Measurements from ENCODE around the gene LRRN3. TPM values are rescaled to one million over a fixed set of nuclear protein-coding genes. Genes with fewer than 3 reads are reported as not detected.
"Not testable (repeated sequence)": the region's sequence is repeated elsewhere in the genome, so short reads cannot be mapped to it uniquely, and the experiment has no call there.

LRRN3 gene
- total RNA-seq, 1 donor from 2014 or later, result 0.98 TPM

DNA sequence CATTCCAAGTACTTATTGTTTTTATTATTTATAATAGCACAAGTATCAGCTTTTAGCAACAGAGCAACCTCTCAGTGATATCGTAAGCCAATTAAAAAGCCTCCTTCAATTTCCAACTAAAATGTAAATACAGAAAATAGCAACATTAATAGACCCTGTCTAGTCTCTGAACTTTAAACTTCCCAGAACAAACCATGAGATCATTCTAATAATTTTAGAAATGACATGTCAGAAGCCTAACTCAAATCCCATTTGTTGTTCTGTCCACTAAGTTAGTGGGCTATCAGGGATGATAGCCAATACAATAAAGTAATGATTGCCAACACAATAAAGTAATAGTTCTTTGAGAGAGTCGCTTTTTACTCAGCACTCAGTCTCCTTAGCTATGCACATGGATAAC lies 22.3 kb upstream of the LRRN3 start:
- Histone ChIP-seq H3K4me3 (no peak overlapping the region), H3K27ac (no peak overlapping the region), H3K36me3 (no peaks in the 10 kb centered on the region), H3K4me1 (no peaks in the 10 kb centered on the region), H3K27me3 (no peaks in the 10 kb centered on the region), H3K9me3 (no peaks in the 10 kb centered on the region)
- intact Hi-C loops (cut with DNase I), result no loop called here
- no peak for DNase-seq (ENCODE audit: extremely low spot score in 2 of 2)
- TF ChIP-seq POLR2A (IDR thresholded peaks at IDR 0.05), result no peak

DNA sequence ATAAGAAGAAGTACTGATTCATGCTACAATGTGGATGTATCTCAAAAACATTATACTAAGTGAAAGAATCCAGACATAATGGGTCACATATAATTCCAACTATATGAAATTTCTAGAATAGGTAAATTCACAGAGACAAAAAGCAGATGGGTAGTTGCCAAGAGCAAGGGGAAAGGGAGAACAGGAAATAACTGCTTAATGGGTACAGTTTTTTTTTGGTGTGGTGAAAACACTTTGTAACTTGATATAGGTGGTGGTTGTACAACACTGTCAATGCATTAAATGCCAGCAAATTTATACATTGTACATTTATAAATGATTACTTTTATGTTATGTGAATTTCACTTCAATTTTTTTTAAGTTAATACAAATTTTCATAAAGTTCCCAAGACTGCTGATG lies 19.4 kb upstream of the LRRN3 start:
- TF ChIP-seq, protein P1, sequence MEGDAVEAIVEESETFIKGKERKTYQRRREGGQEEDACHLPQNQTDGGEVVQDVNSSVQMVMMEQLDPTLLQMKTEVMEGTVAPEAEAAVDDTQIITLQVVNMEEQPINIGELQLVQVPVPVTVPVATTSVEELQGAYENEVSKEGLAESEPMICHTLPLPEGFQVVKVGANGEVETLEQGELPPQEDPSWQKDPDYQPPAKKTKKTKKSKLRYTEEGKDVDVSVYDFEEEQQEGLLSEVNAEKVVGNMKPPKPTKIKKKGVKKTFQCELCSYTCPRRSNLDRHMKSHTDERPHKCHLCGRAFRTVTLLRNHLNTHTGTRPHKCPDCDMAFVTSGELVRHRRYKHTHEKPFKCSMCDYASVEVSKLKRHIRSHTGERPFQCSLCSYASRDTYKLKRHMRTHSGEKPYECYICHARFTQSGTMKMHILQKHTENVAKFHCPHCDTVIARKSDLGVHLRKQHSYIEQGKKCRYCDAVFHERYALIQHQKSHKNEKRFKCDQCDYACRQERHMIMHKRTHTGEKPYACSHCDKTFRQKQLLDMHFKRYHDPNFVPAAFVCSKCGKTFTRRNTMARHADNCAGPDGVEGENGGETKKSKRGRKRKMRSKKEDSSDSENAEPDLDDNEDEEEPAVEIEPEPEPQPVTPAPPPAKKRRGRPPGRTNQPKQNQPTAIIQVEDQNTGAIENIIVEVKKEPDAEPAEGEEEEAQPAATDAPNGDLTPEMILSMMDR (IDR thresholded peaks at IDR 0.05), result no peak
- TF ChIP-seq POLR2AphosphoS5 (IDR thresholded peaks at IDR 0.05; ENCODE audit: insufficient read depth in 1 of 2, low read depth in 1 of 2), result no peak
- no peaks in the 10 kb centered on the region for H3K4me1 ChIP-seq
- H3K27ac ChIP-seq, result no peak overlapping the region
- H3K27me3 ChIP-seq, result no peaks in the 10 kb centered on the region
- no peak overlapping the region for H3K4me3 ChIP-seq
- intact Hi-C loops (cut with DNase I), result no loop called here
- H3K9me3 ChIP-seq, result no peaks in the 10 kb centered on the region
- no peak for DNase-seq (ENCODE audit: extremely low spot score in 2 of 2)
- H3K36me3 ChIP-seq, result no peaks in the 10 kb centered on the region

DNA sequence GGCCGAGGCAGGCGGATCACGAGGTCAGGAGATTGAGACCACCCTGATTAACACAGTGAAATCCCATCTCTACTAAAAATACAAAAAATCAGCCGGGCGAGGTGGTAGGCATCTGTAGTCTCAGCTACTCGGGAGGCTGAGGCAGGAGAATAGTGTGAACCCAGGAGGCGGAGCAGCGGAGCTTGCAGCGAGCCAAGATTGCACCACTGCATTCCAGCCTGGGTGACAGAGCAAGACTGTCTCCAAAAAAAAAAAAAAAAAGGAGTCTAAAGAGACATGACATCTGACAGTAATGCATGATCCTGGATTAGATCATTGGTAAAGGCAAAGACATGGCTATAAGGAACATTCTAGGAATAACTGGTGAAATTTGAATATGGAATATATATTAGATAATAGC lies 18.3 kb upstream of the LRRN3 start:
- H3K4me3 ChIP-seq; H3K4me1 ChIP-seq; H3K9me3 ChIP-seq; H3K27me3 ChIP-seq; DNase-seq (ENCODE audit: extremely low spot score in 2 of 2); H3K27ac ChIP-seq; H3K36me3 ChIP-seq; intact Hi-C loops (cut with DNase I): not testable (repeated sequence)

DNA sequence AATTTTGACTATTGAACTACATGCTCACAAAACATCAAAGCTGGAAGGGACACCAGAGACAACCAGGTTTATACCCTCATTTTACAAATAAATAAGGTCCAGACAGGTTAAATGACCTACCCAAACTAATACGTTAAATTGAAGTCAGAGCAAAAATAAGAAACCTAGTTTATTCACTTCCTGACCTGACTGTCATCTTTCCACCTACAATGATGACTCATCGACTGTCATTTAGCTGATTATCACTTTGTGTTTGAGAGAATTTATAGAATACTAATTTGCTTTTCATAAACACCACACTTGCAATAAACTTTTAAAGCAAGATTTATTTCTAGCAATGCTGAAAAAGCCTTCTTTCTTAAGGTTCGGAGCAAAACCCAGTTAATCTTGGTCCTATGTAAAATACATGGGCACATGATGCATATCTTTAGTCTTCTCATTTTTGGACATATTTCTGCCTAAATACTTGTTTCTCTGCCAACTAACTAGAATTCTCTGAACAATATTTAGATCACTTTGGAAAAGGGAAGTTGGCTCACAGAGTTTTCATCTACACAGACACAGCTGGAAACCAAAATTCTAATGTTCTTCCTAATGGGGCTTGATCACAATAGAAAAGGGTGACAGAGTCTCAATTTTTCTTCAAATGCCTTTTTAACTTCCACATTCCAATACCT lies 16.7 kb upstream of the LRRN3 start:
- intact Hi-C loops (cut with DNase I), result no loop called here
- H3K4me3 ChIP-seq, result no peak overlapping the region
- no peaks in the 10 kb centered on the region for H3K9me3 ChIP-seq
- DNase-seq (ENCODE audit: extremely low spot score in 2 of 2), result no peak
- no peak overlapping the region for H3K27ac ChIP-seq
- H3K27me3 ChIP-seq, result no peaks in the 10 kb centered on the region
- no peaks in the 10 kb centered on the region for H3K4me1 ChIP-seq
- no peak for TF ChIP-seq POLR2AphosphoS5 (IDR thresholded peaks at IDR 0.05; ENCODE audit: insufficient read depth in 1 of 2, low read depth in 1 of 2)
- no peak for TF ChIP-seq POLR2A (IDR thresholded peaks at IDR 0.05)
- TF ChIP-seq, protein P1 (IDR thresholded peaks at IDR 0.05), result no peak
- no peaks in the 10 kb centered on the region for H3K36me3 ChIP-seq

DNA sequence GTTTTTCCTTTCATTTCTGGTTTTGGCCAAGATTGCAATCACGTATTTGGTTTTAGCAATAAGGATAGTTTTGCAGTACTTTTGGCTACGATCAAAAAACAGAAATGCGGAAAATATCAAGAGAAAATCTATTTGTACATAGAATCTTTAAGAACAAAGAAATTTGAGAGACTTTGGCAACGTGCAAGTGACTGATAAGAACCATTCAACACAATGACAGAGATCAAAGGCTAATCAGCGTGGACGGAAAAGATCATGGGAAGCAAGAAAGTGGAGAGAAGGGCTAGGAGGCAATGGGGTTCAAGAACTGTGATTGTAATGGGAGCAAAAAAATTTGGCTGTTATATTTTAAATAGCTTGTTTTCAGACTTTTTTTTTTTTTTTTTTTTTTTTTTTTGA lies 16.2 kb upstream of the LRRN3 start:
- TF ChIP-seq POLR2A (IDR thresholded peaks at IDR 0.05) (no peak), POLR2AphosphoS5 (IDR thresholded peaks at IDR 0.05; ENCODE audit: insufficient read depth in 1 of 2, low read depth in 1 of 2) (no peak)
- TF ChIP-seq, protein P1 (IDR thresholded peaks at IDR 0.05), result no peak
- Histone ChIP-seq H3K36me3 (no peaks in the 10 kb centered on the region), H3K27ac (no peak overlapping the region), H3K4me1 (no peaks in the 10 kb centered on the region), H3K9me3 (no peaks in the 10 kb centered on the region), H3K4me3 (no peak overlapping the region), H3K27me3 (no peaks in the 10 kb centered on the region)
- DNase-seq (ENCODE audit: extremely low spot score in 2 of 2), result no peak
- intact Hi-C loops (cut with DNase I), result no loop called here

DNA sequence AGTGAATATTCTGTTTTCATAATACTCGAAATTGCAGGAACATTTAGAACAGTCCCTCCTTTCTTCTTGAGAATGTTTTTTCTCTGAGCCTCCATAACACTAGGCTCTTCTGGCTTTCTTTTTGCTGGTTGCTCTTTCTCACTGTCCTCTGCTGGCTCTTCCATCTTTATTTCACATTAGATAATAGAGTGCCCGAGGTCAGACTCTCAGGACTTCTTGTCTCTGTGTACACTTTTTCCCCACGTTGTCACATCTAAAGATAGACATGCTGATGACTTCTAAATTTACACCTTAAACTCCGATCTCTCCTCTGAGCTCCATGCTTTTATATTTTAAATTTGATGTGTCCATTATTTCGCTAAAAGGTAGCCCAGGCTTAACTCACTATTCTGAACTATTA lies 15.4 kb upstream of the LRRN3 start:
- Histone ChIP-seq H3K4me1 (no peaks in the 10 kb centered on the region), H3K27me3 (no peaks in the 10 kb centered on the region), H3K27ac (no peak overlapping the region), H3K9me3 (no peaks in the 10 kb centered on the region), H3K36me3 (no peaks in the 10 kb centered on the region), H3K4me3 (no peak overlapping the region)
- no peak for DNase-seq (ENCODE audit: extremely low spot score in 2 of 2)
- TF ChIP-seq, protein P1 (IDR thresholded peaks at IDR 0.05), result no peak
- no peak for TF ChIP-seq POLR2AphosphoS5 (IDR thresholded peaks at IDR 0.05; ENCODE audit: insufficient read depth in 1 of 2, low read depth in 1 of 2)
- TF ChIP-seq POLR2A (IDR thresholded peaks at IDR 0.05), result no peak
- intact Hi-C loops (cut with DNase I), result no loop called here

Measured in vagina (tissue), 2 donors.